Testis (tissue), 3 donors: ENCODE results near the gene SNX1. TPM values are rescaled to one million over a fixed set of nuclear protein-coding genes. Genes with fewer than 3 reads are reported as not detected.

Source experiments
- DNase-seq: peaks from one replicate; pipeline ENCODE4 v3.0.0-alpha.2; 2019
- H3K27ac ChIP-seq, 2 donors: fragments of 200-600 bp; sonication (generic); one replicate each; pipeline ENCODE4 v1.5.1; 2019
- H3K27me3 ChIP-seq: fragments of 200-600 bp; sonication (generic); one replicate; pipeline ENCODE4 v1.5.1; 2019
- H3K36me3 ChIP-seq: fragments of 200-600 bp; sonication (generic); one replicate; pipeline ENCODE4 v1.5.1; 2017; ENCODE audit warnings: low read depth; ENCODE audit errors: missing control alignments
- H3K4me1 ChIP-seq: fragments of 200-600 bp; sonication (generic); one replicate; pipeline ENCODE4 v1.5.1; 2019
- H3K4me3 ChIP-seq, 2 donors: fragments of 200-600 bp; sonication (generic); one replicate each; pipeline ENCODE4 v1.5.1; 2017 to 2019
- H3K9me3 ChIP-seq: fragments of 200-600 bp; sonication (generic); one replicate; pipeline ENCODE4 v1.5.1; 2017
- POLR2A ChIP-seq: fragments of 450-650 bp; IDR thresholded peaks from one replicate; pipeline ENCODE4 v1.6.1; 2017; ENCODE audit warnings: antibody characterized with exemption, mild to moderate bottlenecking, moderate library complexity
- WGBS, 2 donors: methylation state at CpG; one replicate each; pipeline ENCODE4 v1.1.5; 2018; 5-methylcytosine and 5-hydroxymethylcytosine counted together
- intact Hi-C: fragments of 100-400 bp; cut with DNase I; formaldehyde crosslinking; loops from one replicate; pipeline ENCODE4 v1.15.1; 2023; ENCODE audit warnings: low total_unique reads
- polyA plus RNA-seq: library from polyadenylated mRNA; stranded (reverse); fragments of 350-450 nt; fragmentation: Illumina TruSeq; extraction: RNeasy Lipid Tissue Mini Kit (QIAGEN cat#74804); gene quantifications from one replicate; pipeline ENCODE4 v1.2.3, GENCODE V29; 2014; ENCODE audit warnings: low read depth, low replicate concordance; ENCODE audit not compliant: insufficient read depth
- total RNA-seq, 2 donors: library from RNA; depleted of rRNA; stranded (reverse); fragments of >200 nt; gene quantifications; one replicate each; pipeline ENCODE4 v1.2.3, GENCODE V29; 2016
- TF ChIP-seq, protein P1 (sequence below), 3 experiments: fragments of 450-650 bp in 2 of 3; fragments of 200-600 bp in 1 of 3; sonication (generic) in 1 of 3; IDR thresholded peaks; one replicate each; pipeline ENCODE4 v1.5.1; 2016 to 2019; ENCODE audit warnings: antibody characterized with exemption in 3 of 3, mild to moderate bottlenecking in 2 of 3, moderate library complexity in 1 of 3

Gene SNX1
- total and polyA plus RNA-seq, 3 donors from 2014 or later, result 79.1 to 93.1 (median 86.0) TPM

DNA sequence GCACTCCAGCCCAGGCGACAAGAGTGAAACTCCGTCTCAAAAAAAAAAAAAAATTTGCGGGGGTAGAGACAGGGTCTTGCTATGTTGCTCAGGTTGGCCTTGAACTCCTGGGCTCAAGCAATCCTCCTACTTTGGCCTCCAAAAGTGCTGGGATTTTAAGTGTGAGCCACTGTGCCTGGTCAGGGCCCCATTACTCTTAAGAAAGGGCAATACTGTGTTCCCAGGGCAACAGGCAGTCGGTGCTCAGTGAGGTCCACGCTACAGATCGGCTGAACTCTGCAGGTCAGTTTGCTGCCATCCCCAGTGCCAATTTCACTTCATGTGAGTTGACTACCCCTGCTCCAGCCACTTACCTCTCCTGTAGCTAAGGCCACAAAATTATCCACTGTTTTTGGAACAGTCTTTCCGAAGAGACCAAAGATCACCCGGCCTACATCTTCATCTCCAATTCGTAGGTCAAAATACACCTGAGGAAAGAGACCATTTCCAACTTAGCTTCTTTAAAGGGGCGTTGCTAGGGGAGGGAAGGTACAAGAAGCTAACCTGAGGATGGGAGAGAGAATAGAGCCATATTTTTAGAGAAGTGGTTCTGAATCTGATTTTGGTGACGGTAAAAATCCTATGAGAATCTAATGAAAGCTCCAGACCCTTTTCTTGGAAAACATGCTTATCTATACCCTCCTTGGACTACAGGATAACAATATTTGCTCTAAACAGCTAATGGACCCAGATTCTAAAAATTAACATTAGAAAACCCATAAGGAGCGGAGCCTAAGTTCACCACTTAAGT, 66.1 kb downstream of the SNX1 start:
- 23 to 35% methylated on average over 12 of the region's 12 CpGs for WGBS, 2 donors

GRCh38 chr15:64162478-64162868, 66.7 kb downstream of the SNX1 start:
- Histone ChIP-seq H3K9me3 (no peaks in the 10 kb centered on the region), H3K27ac (peak overlapping the region; percentile 20 to 68), H3K4me3 (peak overlapping the region; percentile 71 to 75), H3K27me3 (no peaks in the 10 kb centered on the region), H3K4me1 (peaks cover 20% of the 10 kb centered on the region), H3K36me3 (no peaks in the 10 kb centered on the region)
- WGBS, 2 donors, result 0% methylated on average over 9 to 11 of the region's 21 CpGs
- intact Hi-C loops, result no loop called here
- DNase-seq, result no peak
- no peak for TF ChIP-seq POLR2A
- TF ChIP-seq, protein P1, sequence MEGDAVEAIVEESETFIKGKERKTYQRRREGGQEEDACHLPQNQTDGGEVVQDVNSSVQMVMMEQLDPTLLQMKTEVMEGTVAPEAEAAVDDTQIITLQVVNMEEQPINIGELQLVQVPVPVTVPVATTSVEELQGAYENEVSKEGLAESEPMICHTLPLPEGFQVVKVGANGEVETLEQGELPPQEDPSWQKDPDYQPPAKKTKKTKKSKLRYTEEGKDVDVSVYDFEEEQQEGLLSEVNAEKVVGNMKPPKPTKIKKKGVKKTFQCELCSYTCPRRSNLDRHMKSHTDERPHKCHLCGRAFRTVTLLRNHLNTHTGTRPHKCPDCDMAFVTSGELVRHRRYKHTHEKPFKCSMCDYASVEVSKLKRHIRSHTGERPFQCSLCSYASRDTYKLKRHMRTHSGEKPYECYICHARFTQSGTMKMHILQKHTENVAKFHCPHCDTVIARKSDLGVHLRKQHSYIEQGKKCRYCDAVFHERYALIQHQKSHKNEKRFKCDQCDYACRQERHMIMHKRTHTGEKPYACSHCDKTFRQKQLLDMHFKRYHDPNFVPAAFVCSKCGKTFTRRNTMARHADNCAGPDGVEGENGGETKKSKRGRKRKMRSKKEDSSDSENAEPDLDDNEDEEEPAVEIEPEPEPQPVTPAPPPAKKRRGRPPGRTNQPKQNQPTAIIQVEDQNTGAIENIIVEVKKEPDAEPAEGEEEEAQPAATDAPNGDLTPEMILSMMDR (IDR thresholded peaks at IDR 0.05), result no peak

More for the DNA sequence above, 66.1 kb downstream of the SNX1 start:
- DNase-seq, result no peak
- TF ChIP-seq POLR2A, result no peak
- TF ChIP-seq, protein P1 (IDR thresholded peaks at IDR 0.05), result no peak
- no peaks in the 10 kb centered on the region for H3K27me3 ChIP-seq
- H3K4me3 ChIP-seq, result peak overlapping the region; percentile 71 to 75
- intact Hi-C loops, result no loop called here
- no peaks in the 10 kb centered on the region for H3K9me3 ChIP-seq
- H3K36me3 ChIP-seq, result no peaks in the 10 kb centered on the region
- peak overlapping the region; percentile 20 to 68 for H3K27ac ChIP-seq
- peaks cover 20% of the 10 kb centered on the region for H3K4me1 ChIP-seq

DNA sequence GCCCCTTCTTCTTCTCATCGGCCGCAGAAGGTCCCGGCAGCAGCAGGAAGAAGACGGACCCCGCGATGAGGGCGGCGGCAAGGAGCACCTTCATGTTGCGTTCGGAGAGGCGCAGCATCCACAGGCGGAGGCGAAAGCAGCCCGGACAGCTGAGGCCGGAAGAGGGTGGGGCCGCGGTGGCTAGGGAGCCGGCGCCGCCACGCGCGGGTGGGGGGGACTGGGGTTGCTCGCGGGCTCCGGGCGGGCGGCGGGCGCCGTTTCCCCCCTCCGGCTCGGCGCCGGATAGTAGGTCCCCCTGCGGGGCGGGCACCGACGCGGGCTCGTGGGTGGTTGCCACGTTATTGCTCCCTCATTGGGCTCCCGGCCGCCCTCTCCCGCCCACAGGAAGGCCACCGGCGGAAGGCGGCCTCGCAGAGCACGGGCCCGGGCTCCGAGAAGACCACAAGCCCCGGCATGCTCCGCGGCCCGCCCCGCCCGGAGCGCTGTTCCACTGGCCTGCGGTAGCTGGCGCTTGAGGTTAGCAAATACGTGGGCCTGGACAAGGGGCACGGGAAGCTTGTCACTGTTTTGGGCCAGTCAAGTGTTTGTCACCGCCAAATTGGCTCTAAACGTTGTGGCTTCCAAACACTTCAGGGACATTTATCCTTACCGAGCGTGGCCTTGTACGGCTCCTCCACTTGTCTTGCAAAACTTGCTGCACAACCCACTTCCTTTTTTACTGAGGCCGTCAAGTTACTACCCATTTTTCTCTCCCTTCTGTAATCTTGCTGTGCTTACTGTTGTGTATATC, 67.3 kb downstream of the SNX1 start, which contains the start of gene PPIB:
TSS of gene PPIB (minus strand) at position 154 of the 790 bp plus-strand sequence. CDS start at position 118, 36 bp downstream.
- DNase-seq, result peak; percentile 97
- WGBS, 2 donors, result 0 to 1% methylated on average over 9 to 34 of the region's 69 CpGs
- intact Hi-C loops, result no loop called here
- Histone ChIP-seq H3K27ac (peak within 1 kb of the TSS; percentile 20 to 68), H3K9me3 (no peaks in the 10 kb centered on the region), H3K27me3 (no peaks in the 10 kb centered on the region), H3K4me1 (peaks cover 20% of the 10 kb centered on the region), H3K36me3 (no peaks in the 10 kb centered on the region), H3K4me3 (peak within 1 kb of the TSS; percentile 71 to 75)
- TF ChIP-seq, protein P1 (IDR thresholded peaks at IDR 0.05), result peak in 2 of 3 experiments; percentile 45 to 46
- TF ChIP-seq POLR2A, result no peak

- H3K27ac ChIP-seq, result peak overlapping the region in 1 of 2 donors; percentile 68
- no peak for TF ChIP-seq POLR2A
- TF ChIP-seq, protein P1 (IDR thresholded peaks at IDR 0.05), result no peak
- no peaks in the 10 kb centered on the region for H3K36me3 ChIP-seq
- H3K4me3 ChIP-seq, result peak overlapping the region; percentile 71 to 75
- H3K4me1 ChIP-seq, result peaks cover 20% of the 10 kb centered on the region
- intact Hi-C loops, result no loop called here
- H3K27me3 ChIP-seq, result no peaks in the 10 kb centered on the region
- no peaks in the 10 kb centered on the region for H3K9me3 ChIP-seq
- peak; percentile 51 for DNase-seq
- 40 to 41% methylated on average over 14 of the region's 14 CpGs for WGBS, 2 donors
Measured at GRCh38 chr15:64163659-64164362, 68.0 kb downstream of the SNX1 start.
